ENCODE data around the gene CSF1.

Gene CSF1

GRCh38 chr1:109883248-109883955 lies 27.2 kb upstream of the CSF1 start:
- Histone ChIP-seq H3K27ac (no peak overlapping the region), H3K9me3 (no peaks in the 10 kb centered on the region), H3K36me3 (no peaks in the 10 kb centered on the region), H4K20me1 (no peaks in the 10 kb centered on the region), H3K9ac (no peak overlapping the region), H3K4me1 (peaks cover 13% of the 10 kb centered on the region), H3K4me2 (no peak overlapping the region), H3K27me3 (no peaks in the 10 kb centered on the region), H3K4me3 (no peak overlapping the region)
- no peak for TF ChIP-seq Cebpa-rat (IDR thresholded peaks at IDR 0.05)

GRCh38 chr1:109884242-109884891 lies 26.3 kb upstream of the CSF1 start:
- Histone ChIP-seq H3K36me3 (no peaks in the 10 kb centered on the region), H3K27ac (no peak overlapping the region), H3K4me3 (no peak overlapping the region), H3K9me3 (no peaks in the 10 kb centered on the region), H4K20me1 (no peaks in the 10 kb centered on the region), H3K27me3 (no peaks in the 10 kb centered on the region), H3K4me1 (peaks cover 13% of the 10 kb centered on the region), H3K4me2 (no peak overlapping the region), H3K9ac (no peak overlapping the region)
- no peak for TF ChIP-seq Cebpa-rat (IDR thresholded peaks at IDR 0.05)

DNA sequence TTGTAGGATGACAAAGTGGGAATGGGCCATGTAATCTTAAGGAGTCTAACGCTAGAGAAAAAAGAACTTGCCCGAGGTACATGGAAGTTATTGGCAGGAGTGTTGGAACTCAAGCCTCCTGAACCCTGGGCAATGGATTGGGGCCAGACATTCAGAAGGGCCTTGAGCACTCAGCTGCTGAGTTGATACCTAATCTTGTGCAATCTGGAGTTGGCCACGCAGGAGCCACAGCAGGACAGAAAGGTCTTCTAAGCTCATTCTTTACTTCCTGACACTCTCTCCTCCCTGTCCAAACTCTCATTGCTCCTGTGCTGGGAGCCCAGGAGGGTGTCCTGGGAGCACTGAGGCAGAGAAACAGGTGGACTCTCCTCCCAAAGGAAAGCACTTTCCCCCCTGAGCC lies 25.1 kb upstream of the CSF1 start:
- no peaks in the 10 kb centered on the region for H3K27me3 ChIP-seq
- H3K9me3 ChIP-seq, result no peaks in the 10 kb centered on the region
- H3K4me2 ChIP-seq, result no peak overlapping the region
- no peak overlapping the region for H3K27ac ChIP-seq
- H3K36me3 ChIP-seq, result no peaks in the 10 kb centered on the region
- H3K4me3 ChIP-seq, result no peak overlapping the region
- H4K20me1 ChIP-seq, result no peaks in the 10 kb centered on the region
- peaks cover 13% of the 10 kb centered on the region for H3K4me1 ChIP-seq
- no peak overlapping the region for H3K9ac ChIP-seq
- TF ChIP-seq Cebpa-rat (IDR thresholded peaks at IDR 0.05), result no peak

DNA sequence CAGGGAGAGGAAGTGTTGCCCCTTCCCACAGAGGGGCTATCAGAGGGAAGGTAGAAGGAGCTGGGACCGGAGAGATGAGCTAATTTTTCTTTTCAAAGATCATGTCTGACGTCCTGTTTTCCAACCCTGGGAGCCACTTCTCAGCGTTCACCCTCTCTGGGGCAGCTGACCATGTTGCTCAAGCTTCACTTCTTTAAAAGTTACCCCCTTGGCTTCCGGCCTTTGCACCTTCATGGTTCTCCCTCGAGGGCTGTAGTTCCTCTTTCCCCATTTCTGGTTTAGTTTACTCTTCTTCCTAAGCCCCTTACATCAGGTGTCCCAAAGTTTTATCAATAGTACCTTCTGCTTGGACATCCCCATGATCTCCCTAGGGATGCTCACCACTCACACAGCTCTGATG lies 23.8 kb upstream of the CSF1 start:
- Histone ChIP-seq H3K27me3 (no peaks in the 10 kb centered on the region), H3K4me1 (peaks cover 13% of the 10 kb centered on the region), H3K27ac (peak overlapping the region; percentile 16; the same call in 1 of the 2 replicates), H3K4me3 (no peak overlapping the region), H3K9me3 (no peaks in the 10 kb centered on the region), H4K20me1 (no peaks in the 10 kb centered on the region), H3K9ac (no peak overlapping the region), H3K36me3 (no peaks in the 10 kb centered on the region), H3K4me2 (peak overlapping the region; percentile 67)
- TF ChIP-seq Cebpa-rat (IDR thresholded peaks at IDR 0.05), result no peak

DNA sequence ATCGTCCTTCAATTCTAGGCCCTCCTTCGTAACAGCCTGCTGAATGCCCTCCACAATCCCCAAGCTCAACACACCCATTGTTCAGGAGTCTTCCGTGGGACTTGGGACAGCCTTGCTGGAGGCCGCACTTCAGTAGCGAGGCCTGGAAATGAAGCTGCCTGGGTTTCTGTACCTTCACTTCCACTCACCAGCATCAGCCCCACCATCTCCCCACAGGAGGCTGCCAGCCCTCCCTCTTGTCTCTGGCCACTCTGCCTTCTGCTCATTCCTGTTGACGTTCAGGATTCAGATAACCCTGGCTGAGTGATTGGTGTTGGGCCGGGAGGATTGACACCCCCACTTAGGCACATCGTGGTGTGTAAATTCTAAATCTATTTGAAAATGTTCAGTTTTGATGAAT lies 23.4 kb upstream of the CSF1 start:
- Histone ChIP-seq H3K27ac (no peak overlapping the region), H3K9ac (no peak overlapping the region), H3K9me3 (no peaks in the 10 kb centered on the region), H3K36me3 (no peaks in the 10 kb centered on the region), H3K27me3 (no peaks in the 10 kb centered on the region), H4K20me1 (no peaks in the 10 kb centered on the region), H3K4me1 (peaks cover 13% of the 10 kb centered on the region), H3K4me3 (no peak overlapping the region), H3K4me2 (peak overlapping the region; percentile 67)
- TF ChIP-seq Cebpa-rat (IDR thresholded peaks at IDR 0.05), result no peak

GRCh38 chr1:109887884-109888283 lies 22.8 kb upstream of the CSF1 start:
- TF ChIP-seq Cebpa-rat (IDR thresholded peaks at IDR 0.05), result no peak
- Histone ChIP-seq H3K4me2 (no peak overlapping the region), H3K4me1 (peaks cover 13% of the 10 kb centered on the region), H3K27ac (no peak overlapping the region), H3K9ac (no peak overlapping the region), H4K20me1 (no peaks in the 10 kb centered on the region), H3K4me3 (no peak overlapping the region), H3K27me3 (no peaks in the 10 kb centered on the region), H3K9me3 (no peaks in the 10 kb centered on the region), H3K36me3 (no peaks in the 10 kb centered on the region)

GRCh38 chr1:109889094-109889493 lies 21.6 kb upstream of the CSF1 start:
- H3K4me1 ChIP-seq, result peaks cover 13% of the 10 kb centered on the region
- H3K4me2 ChIP-seq, result no peak overlapping the region
- H3K4me3 ChIP-seq, result no peak overlapping the region
- no peak for TF ChIP-seq Cebpa-rat (IDR thresholded peaks at IDR 0.05)
- H3K27ac ChIP-seq, result no peak overlapping the region
- H3K36me3 ChIP-seq, result no peaks in the 10 kb centered on the region
- H3K9ac ChIP-seq, result no peak overlapping the region
- no peaks in the 10 kb centered on the region for H4K20me1 ChIP-seq
- H3K9me3 ChIP-seq, result no peaks in the 10 kb centered on the region
- no peaks in the 10 kb centered on the region for H3K27me3 ChIP-seq

DNA sequence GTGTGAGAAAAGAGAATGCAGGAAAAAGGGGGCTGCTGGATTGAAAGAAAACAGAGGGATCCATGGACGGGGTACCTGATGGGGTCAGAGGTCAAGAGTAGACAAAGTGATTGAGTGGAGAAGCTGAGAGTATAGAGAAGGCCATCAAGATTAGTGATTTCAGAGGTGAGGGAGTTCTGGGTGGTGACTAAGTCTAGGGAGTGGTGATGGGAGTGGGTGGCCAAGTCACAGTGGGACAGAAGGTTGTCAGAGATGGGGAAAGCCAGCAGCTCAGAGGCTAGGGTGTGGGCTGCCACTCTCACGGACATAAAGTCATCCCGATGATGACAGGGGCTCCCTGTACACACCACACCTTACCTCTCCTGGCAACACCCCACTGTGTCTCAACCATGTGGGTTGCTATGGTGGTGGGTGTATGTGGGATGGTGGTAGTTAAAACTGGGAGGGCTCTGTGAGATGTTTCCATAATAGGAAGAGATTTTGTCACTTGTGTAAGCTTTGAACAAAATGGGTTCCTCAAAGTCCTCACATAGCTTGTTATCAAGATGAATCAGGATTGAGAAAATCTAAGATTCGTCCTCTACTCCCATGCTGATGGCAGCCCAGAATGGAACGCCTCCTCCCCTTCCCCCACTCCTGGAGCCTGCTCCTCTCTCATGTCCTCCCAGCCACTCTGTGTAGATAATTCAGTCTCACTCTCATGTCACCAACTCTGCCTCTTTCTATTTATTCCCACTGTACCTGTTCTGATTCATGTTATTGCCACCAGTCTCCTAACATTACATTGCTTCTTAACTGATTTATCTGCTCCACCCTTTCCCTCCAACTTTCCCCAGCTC lies 20.3 kb upstream of the CSF1 start:
- Histone ChIP-seq H3K4me1 (peaks cover 14% of the 10 kb centered on the region), H3K27me3 (no peaks in the 10 kb centered on the region), H3K4me2 (no peak overlapping the region), H4K20me1 (no peaks in the 10 kb centered on the region), H3K4me3 (no peak overlapping the region), H3K36me3 (no peaks in the 10 kb centered on the region), H3K9me3 (no peaks in the 10 kb centered on the region), H3K9ac (no peak overlapping the region), H3K27ac (no peak overlapping the region)
- no peak for TF ChIP-seq Cebpa-rat (IDR thresholded peaks at IDR 0.05)

- H3K4me1 ChIP-seq, result peaks cover 14% of the 10 kb centered on the region
- no peak overlapping the region for H3K27ac ChIP-seq
- no peak for TF ChIP-seq Cebpa-rat (IDR thresholded peaks at IDR 0.05)
These were observed 18.7 kb upstream of the CSF1 start for GRCh38 chr1:109891930-109892329.

More at GRCh38 chr1:109891930-109892329, 18.7 kb upstream of the CSF1 start:
- Histone ChIP-seq H3K4me3 (no peak overlapping the region), H3K36me3 (no peaks in the 10 kb centered on the region), H3K9me3 (no peaks in the 10 kb centered on the region), H3K4me2 (no peak overlapping the region), H3K9ac (no peak overlapping the region), H4K20me1 (no peaks in the 10 kb centered on the region), H3K27me3 (no peaks in the 10 kb centered on the region)
